Measurements from ENCODE around the gene PPIAL4G. TPM values are rescaled to one million over a fixed set of nuclear protein-coding genes. Genes with fewer than 3 reads are reported as not detected.
"Not testable (repeated sequence)": the region's sequence is repeated elsewhere in the genome, so short reads cannot be mapped to it uniquely, and the experiment has no call there.

The PPIAL4G gene
- total RNA-seq, 2 donors from 2014 or later, result not detected

DNA sequence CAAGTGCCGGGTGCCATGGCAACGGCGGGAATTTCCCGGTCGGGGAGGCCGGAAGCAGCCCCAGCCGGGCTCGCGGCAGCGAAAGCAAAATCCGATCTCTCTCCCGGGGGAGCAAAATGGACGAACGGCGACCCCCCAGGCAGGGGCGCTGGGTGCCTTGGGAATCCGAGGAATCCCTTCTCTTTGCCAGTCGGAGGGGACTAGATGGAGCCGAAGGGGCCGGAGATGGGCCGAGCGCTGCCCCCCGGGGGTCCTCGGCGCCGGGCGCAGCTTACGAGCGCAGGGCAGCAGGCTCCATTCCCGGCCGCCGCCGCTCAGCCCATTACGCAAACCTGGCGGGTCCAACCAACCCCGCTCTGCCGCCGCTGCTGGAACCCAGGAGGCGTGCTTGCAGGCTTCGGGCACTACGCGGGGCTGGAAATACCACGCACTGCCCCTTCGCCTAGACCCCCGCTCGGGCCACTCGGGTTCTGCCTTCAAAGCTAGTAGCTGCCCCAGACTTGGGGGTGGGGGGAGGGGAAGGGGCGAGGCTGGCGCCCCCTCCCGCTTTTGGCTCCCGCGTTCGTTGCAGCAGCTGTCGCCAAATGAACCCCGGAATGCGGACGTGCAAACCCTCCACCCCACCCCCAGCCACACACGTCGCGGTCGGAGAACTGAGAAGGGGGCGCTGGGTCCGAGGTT lies 24.1 kb downstream of the PPIAL4G start:
- intact Hi-C loops (cut with DNase I), result not testable (repeated sequence)

GRCh38 chr1:148458398-148458797 lies 24.7 kb downstream of the PPIAL4G start:
- intact Hi-C loops (cut with DNase I); H3K36me3 ChIP-seq; H3K4me1 ChIP-seq; H3K9me3 ChIP-seq; H3K9ac ChIP-seq (ENCODE audit: low read depth in 2 of 2, low read length in 2 of 2); H3K27me3 ChIP-seq; DNase-seq: not testable (repeated sequence)
- H3K27ac ChIP-seq, result peak overlapping the region; percentile 89
- H3K4me3 ChIP-seq, result peak overlapping the region; percentile 66

More for the DNA sequence above, 24.1 kb downstream of the PPIAL4G start:
- H3K4me1 ChIP-seq, H3K36me3 ChIP-seq, H3K9me3 ChIP-seq, H3K27me3 ChIP-seq: not testable (repeated sequence)
- peak; percentile 33 for DNase-seq
- peak overlapping the region; percentile 89 for H3K27ac ChIP-seq
- peak overlapping the region; percentile 66 for H3K4me3 ChIP-seq
- H3K9ac ChIP-seq (ENCODE audit: low read depth in 2 of 2, low read length in 2 of 2), result peak overlapping the region; percentile 34 to 60

DNA sequence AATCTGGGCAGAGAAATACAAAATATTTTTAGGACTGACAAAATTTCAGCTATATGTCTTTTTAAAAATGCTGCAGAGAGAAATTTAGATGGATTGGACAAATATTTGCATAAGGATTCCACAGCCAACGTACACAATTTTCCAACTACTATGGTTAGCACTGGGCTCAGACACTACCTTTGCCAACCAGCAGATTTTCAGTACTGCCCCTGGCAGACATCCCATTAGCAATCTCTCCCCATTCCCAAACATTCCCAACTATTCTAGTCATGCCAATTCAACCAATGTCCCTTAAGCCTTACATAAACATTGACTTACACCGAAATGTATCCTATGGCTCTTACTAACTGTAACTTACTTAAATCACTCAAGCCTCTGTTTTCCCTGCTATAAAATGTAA lies 30.3 kb downstream of the PPIAL4G start:
- H3K27me3 ChIP-seq; intact Hi-C loops (cut with DNase I); H3K9me3 ChIP-seq; H3K9ac ChIP-seq (ENCODE audit: low read depth in 2 of 2, low read length in 2 of 2); H3K36me3 ChIP-seq; DNase-seq; H3K4me3 ChIP-seq; H3K27ac ChIP-seq; H3K4me1 ChIP-seq: not testable (repeated sequence)

GRCh38 chr1:148439654-148440325 lies 43.3 kb downstream of the PPIAL4G start:
- H3K9ac ChIP-seq (ENCODE audit: low read depth in 2 of 2, low read length in 2 of 2); H3K9me3 ChIP-seq; H3K36me3 ChIP-seq; H3K4me1 ChIP-seq; H3K27me3 ChIP-seq; H3K4me3 ChIP-seq; H3K27ac ChIP-seq; intact Hi-C loops (cut with DNase I); DNase-seq: not testable (repeated sequence)

- H3K9me3 ChIP-seq, result no peaks in the 10 kb centered on the region
- intact Hi-C loops (cut with DNase I), result no loop called here
- no peaks in the 10 kb centered on the region for H3K27me3 ChIP-seq
- H3K27ac ChIP-seq, result no peak overlapping the region
- no peak for TF ChIP-seq CTCF (IDR thresholded peaks at IDR 0.05)
- no peaks in the 10 kb centered on the region for H3K4me1 ChIP-seq
- DNase-seq, result no peak
- H3K36me3 ChIP-seq, result no peaks in the 10 kb centered on the region
- H3K9ac ChIP-seq (ENCODE audit: low read depth in 2 of 2, low read length in 2 of 2), result no peak overlapping the region
- no peak overlapping the region for H3K4me3 ChIP-seq
These were observed 47.7 kb downstream of the PPIAL4G start for GRCh38 chr1:148435406-148435805.

- Histone ChIP-seq H3K9ac (ENCODE audit: low read depth in 2 of 2, low read length in 2 of 2) (no peak overlapping the region), H3K27ac (no peak overlapping the region), H3K27me3 (no peaks in the 10 kb centered on the region), H3K4me3 (no peak overlapping the region), H3K4me1 (no peaks in the 10 kb centered on the region), H3K9me3 (no peaks in the 10 kb centered on the region), H3K36me3 (no peaks in the 10 kb centered on the region)
- no peak for DNase-seq
- intact Hi-C loops (cut with DNase I), result no loop called here
- TF ChIP-seq CTCF (IDR thresholded peaks at IDR 0.05), result no peak
These were observed 48.3 kb downstream of the PPIAL4G start for GRCh38 chr1:148434832-148435231.

- H3K27ac ChIP-seq; H3K9me3 ChIP-seq; H3K4me1 ChIP-seq; H3K4me3 ChIP-seq; DNase-seq; H3K27me3 ChIP-seq; H3K9ac ChIP-seq (ENCODE audit: low read depth in 2 of 2, low read length in 2 of 2); intact Hi-C loops (cut with DNase I); H3K36me3 ChIP-seq: not testable (repeated sequence)
These were observed 50.2 kb downstream of the PPIAL4G start for GRCh38 chr1:148432916-148433317.

Other genes starting within 250 kb of the PPIAL4G start
- gene NBPF14, start 112.7 kb upstream of the PPIAL4G start, total RNA-seq, result 10 to 100 TPM; 14.1 to 21.6 TPM

All from colonic mucosa (tissue), 4 donors.